Tibial nerve (tissue), 4 donors: Measurements from ENCODE around the gene SERPINA3. TPM values are rescaled to one million over a fixed set of nuclear protein-coding genes. Genes with fewer than 3 reads are reported as not detected.

Experiments used
- DNase-seq, 2 donors: peaks; one replicate each; pipeline ENCODE4 v3.0.0-alpha.2; 2019; ENCODE audit warnings: low spot score in 2 of 2
- H3K27ac ChIP-seq, 4 donors: fragments of 200-600 bp; sonication (generic) in 3 of 4; one replicate each; pipeline ENCODE4 v1.5.1; 2017 to 2019; ENCODE audit warnings: mild to moderate bottlenecking in 1 of 4
- H3K27me3 ChIP-seq, 2 donors: fragments of 200-600 bp; sonication (generic) in 1 of 2; one replicate each; pipeline versions ENCODE4 v1.5.1 to v1.6.0; 2017 to 2019
- H3K36me3 ChIP-seq, 3 donors: fragments of 200-600 bp; sonication (generic); one replicate each; pipeline ENCODE4 v1.5.1; 2018 to 2019
- H3K4me1 ChIP-seq, 4 donors: fragments of 200-600 bp; sonication (generic) in 3 of 4; one replicate each; pipeline ENCODE4 v1.5.1; 2017 to 2019
- H3K4me3 ChIP-seq, 4 donors: fragments of 200-600 bp; sonication (generic) in 3 of 4; one replicate each; pipeline ENCODE4 v1.5.1; 2017 to 2019; ENCODE audit warnings: mild to moderate bottlenecking in 1 of 4, moderate library complexity in 1 of 4
- H3K9me3 ChIP-seq, 4 donors: fragments of 200-600 bp; sonication (generic) in 3 of 4; one replicate each; pipeline ENCODE4 v1.5.1; 2017 to 2019
- EP300 ChIP-seq, 2 donors: sonication (generic); formaldehyde crosslinking; IDR thresholded peaks; one replicate each; pipeline ENCODE4 v1.6.1; 2017; ENCODE audit warnings: antibody characterized with exemption in 2 of 2, mild to moderate bottlenecking in 1 of 2
- POLR2A ChIP-seq, 2 donors: fragments of 450-650 bp; IDR thresholded peaks; one replicate each; pipeline ENCODE4 v1.6.1; 2017; ENCODE audit warnings: antibody characterized with exemption in 2 of 2, mild to moderate bottlenecking in 2 of 2, moderate library complexity in 2 of 2
- WGBS, 2 donors: methylation state at CpG; one replicate each; pipeline ENCODE4 v1.1.5; 2018; 5-methylcytosine and 5-hydroxymethylcytosine counted together
- total RNA-seq, 4 donors: library from RNA; depleted of rRNA; stranded (reverse); fragments of >200 nt; gene quantifications; one replicate each; pipeline ENCODE4 v1.1.0, GENCODE V29; 2016
- TF ChIP-seq, protein P1 (sequence below), 5 experiments: fragments of 200-600 bp in 3 of 5; fragments of 450-650 bp in 2 of 5; sonication (generic) in 3 of 5; IDR thresholded peaks; one replicate each; pipeline ENCODE4 v1.5.1; 2016 to 2019; ENCODE audit warnings: antibody characterized with exemption in 5 of 5, mild to moderate bottlenecking in 3 of 5, moderate library complexity in 2 of 5

SERPINA3 gene
- total RNA-seq, 4 donors from 2014 or later = 85.0 to 339 (median 171) TPM

DNA sequence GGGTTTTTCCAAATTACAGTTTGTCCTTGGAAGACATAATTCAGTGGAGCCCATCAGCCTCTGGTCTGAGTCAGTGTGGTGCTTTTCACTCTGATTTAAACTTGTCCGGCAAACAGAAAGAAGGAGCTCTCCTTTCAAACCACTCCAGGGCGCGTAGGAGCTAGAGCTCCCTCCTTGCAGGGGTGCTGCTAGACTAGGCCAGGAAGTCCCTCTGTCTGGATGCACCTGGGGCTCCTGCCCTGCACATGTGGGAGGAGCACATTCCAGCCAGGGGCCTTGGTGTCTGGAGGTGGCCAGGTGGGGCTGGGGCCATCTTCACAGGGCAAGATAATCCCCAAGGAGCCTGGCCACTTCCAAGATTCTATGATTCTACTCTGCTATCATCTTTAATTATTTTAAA is 3.1 kb downstream of the SERPINA3 start:
- no peak for TF ChIP-seq EP300 (IDR thresholded peaks at IDR 0.05)
- TF ChIP-seq POLR2A (IDR thresholded peaks at IDR 0.05) = no peak
- TF ChIP-seq, protein P1, sequence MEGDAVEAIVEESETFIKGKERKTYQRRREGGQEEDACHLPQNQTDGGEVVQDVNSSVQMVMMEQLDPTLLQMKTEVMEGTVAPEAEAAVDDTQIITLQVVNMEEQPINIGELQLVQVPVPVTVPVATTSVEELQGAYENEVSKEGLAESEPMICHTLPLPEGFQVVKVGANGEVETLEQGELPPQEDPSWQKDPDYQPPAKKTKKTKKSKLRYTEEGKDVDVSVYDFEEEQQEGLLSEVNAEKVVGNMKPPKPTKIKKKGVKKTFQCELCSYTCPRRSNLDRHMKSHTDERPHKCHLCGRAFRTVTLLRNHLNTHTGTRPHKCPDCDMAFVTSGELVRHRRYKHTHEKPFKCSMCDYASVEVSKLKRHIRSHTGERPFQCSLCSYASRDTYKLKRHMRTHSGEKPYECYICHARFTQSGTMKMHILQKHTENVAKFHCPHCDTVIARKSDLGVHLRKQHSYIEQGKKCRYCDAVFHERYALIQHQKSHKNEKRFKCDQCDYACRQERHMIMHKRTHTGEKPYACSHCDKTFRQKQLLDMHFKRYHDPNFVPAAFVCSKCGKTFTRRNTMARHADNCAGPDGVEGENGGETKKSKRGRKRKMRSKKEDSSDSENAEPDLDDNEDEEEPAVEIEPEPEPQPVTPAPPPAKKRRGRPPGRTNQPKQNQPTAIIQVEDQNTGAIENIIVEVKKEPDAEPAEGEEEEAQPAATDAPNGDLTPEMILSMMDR (IDR thresholded peaks at IDR 0.05) = no peak
- WGBS, 2 donors = 90 to 100% methylated on average over 1 to 3 of the region's 3 CpGs
- Histone ChIP-seq H3K36me3 (peaks cover 0 to 55% (median 0%) of the 10 kb centered on the region in 3 donors), H3K27ac (no peak overlapping the region), H3K27me3 (no peaks in the 10 kb centered on the region), H3K9me3 (peaks cover 0 to 44% (median 13%) of the 10 kb centered on the region in 4 donors), H3K4me3 (no peak overlapping the region), H3K4me1 (peaks cover 0 to 34% (median 6%) of the 10 kb centered on the region in 4 donors)
- no peak for DNase-seq

DNA sequence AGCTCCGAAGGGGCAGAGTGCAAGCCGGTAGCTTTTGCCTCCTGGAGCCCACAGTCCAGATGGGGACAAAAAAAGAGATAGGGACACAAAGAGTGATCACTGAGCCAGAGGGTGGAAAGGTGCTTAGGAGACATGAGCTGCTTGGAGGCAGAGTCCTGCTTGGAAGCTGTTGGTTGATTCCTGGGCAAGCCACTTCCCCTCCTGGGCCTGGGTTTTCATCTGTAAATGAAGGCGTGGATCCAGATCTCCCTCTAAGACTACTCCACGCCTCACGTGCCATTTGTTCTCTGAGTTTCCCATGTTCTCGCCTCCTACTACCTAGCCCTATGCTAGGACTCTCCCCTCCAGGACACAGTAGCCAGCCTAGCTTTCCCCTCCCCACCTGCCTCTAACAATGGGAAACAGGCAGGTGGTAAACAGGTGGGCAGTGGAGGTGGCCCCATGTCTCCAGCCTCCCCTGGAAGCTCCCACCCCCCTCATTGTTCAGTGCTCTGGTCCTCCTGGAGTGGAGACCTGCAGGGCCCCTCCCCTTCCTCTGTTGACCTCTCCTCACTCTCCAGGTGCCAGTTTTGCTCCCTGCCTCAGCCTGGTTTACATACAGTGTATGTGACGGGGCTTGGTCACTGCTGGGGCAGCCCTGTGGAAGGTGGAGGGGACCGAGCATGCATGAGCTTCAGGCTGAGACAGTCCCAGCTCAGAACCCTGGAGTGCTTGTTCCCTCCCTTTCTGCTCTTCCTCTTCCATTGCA is 3.8 kb downstream of the SERPINA3 start:
- DNase-seq = no peak
- Histone ChIP-seq H3K27me3 (no peaks in the 10 kb centered on the region), H3K27ac (no peak overlapping the region), H3K9me3 (peaks cover 0 to 45% (median 13%) of the 10 kb centered on the region in 4 donors), H3K4me1 (peaks cover 0 to 34% (median 6%) of the 10 kb centered on the region in 4 donors), H3K4me3 (no peak overlapping the region), H3K36me3 (peaks cover 0 to 63% (median 0%) of the 10 kb centered on the region in 3 donors)
- 83 to 93% methylated on average over 8 of the region's 8 CpGs for WGBS, 2 donors
- TF ChIP-seq POLR2A (IDR thresholded peaks at IDR 0.05) = no peak

DNA sequence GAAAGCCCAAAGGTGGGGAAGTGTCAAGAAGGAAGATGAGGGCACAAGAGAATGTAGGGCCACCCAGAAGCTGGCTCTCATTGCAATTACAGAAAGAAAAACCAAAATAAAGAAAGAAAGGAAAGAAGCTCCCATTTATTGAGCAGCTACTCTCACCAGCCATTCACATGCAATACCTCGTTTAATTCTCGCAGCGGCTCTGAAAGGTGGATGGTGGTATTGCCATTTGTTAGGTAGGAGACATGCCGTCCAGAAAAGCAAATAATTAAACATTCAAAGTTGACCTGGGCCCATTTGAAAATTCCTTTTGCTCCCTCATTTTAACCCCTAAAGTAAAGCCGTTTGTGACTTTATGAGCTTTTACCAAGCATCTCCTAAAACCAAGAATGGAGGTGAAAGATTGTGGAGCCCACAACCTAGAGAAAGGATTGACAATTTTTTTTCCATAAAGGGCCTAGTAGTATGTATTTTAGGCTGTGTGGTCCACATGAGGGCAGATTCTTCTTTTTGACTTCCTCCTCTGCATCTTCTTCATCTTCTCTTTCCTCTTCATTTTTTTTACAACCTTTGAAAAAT is 5.3 kb downstream of the SERPINA3 start:
- H3K4me1 ChIP-seq = peaks cover 0 to 23% (median 2%) of the 10 kb centered on the region in 4 donors
- H3K36me3 ChIP-seq = peaks cover 0 to 76% (median 0%) of the 10 kb centered on the region in 3 donors
- DNase-seq = no peak
- no peak overlapping the region for H3K4me3 ChIP-seq
- H3K27me3 ChIP-seq = no peaks in the 10 kb centered on the region
- H3K27ac ChIP-seq = no peak overlapping the region
- H3K9me3 ChIP-seq = peaks cover 0 to 45% (median 13%) of the 10 kb centered on the region in 4 donors
- TF ChIP-seq EP300 (IDR thresholded peaks at IDR 0.05) = no peak
- no peak for TF ChIP-seq POLR2A (IDR thresholded peaks at IDR 0.05)
- TF ChIP-seq, protein P1 (IDR thresholded peaks at IDR 0.05) = no peak
- 89 to 93% methylated on average over 5 of the region's 5 CpGs for WGBS, 2 donors

DNA sequence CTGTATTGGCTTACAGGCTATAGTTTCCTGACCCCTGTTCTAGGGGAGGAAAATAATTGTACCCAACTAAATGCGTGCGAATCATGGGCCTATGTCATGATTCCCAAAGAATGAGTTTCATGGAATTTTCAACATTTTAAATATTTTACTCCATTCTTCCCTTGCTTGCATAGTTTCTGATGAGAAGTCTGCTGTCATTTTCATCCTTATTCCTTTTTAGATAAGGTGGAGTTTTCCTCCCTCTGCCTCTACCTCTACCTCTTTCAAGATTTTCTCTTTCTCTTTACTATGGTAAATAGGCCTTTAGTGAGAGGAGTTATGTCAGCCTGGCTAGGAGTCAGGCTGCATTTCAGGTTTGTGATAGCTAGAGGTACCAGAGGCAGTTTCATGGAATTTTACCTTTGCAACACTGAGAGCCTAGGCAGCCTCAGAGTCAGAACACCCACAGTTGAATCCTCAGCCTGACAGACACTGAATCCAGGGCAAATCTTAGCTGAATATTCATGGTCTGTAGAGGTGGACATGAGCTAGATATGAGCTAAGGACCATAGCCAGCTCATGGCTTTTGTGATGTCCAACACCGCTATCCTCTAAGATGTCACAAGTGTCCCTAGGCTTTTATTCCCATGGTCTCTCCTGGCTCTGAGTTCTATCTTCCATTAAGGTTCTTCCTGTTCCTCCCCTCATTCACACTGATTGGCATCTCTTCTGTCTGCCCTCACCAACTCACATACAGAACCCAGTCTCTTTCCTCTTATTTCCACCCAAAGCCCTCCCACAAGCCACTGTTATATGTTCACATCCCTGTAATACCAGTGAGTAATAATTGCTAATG is 6.0 kb downstream of the SERPINA3 start:
- peaks cover 0 to 45% (median 13%) of the 10 kb centered on the region in 4 donors for H3K9me3 ChIP-seq
- no peak for DNase-seq
- peaks cover 0 to 84% (median 0%) of the 10 kb centered on the region in 3 donors for H3K36me3 ChIP-seq
- H3K27me3 ChIP-seq = no peaks in the 10 kb centered on the region
- TF ChIP-seq EP300 (IDR thresholded peaks at IDR 0.05) = no peak
- TF ChIP-seq, protein P1 (IDR thresholded peaks at IDR 0.05) = no peak
- no peak for TF ChIP-seq POLR2A (IDR thresholded peaks at IDR 0.05)
- no peak overlapping the region for H3K4me3 ChIP-seq
- H3K4me1 ChIP-seq = peaks cover 0 to 16% (median 0%) of the 10 kb centered on the region in 4 donors
- 96% methylated on average over 3 of the region's 3 CpGs for WGBS, 2 donors
- H3K27ac ChIP-seq = no peak overlapping the region

DNA sequence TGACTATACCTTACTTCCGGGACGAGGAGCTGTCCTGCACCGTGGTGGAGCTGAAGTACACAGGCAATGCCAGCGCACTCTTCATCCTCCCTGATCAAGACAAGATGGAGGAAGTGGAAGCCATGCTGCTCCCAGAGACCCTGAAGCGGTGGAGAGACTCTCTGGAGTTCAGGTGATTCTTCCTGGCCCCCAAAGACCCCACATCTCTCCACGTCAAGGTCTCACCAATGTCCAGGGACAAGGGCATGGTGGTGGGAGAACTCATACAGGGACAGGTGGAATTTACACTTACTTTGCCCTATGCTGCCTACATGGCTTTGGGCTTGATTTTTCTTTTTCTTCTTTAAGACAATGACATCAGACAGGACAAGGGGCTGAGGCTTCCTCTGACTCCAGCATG is 7.1 kb downstream of the SERPINA3 start:
- peaks cover 0 to 5% (median 0%) of the 10 kb centered on the region in 4 donors for H3K4me1 ChIP-seq
- no peak for DNase-seq
- no peak overlapping the region for H3K27ac ChIP-seq
- H3K4me3 ChIP-seq = no peak overlapping the region
- TF ChIP-seq POLR2A (IDR thresholded peaks at IDR 0.05) (no peak), EP300 (IDR thresholded peaks at IDR 0.05) (no peak)
- TF ChIP-seq, protein P1 (IDR thresholded peaks at IDR 0.05) = no peak
- H3K9me3 ChIP-seq = peaks cover 0 to 45% (median 13%) of the 10 kb centered on the region in 4 donors
- peaks cover 0 to 4% of the 10 kb centered on the region in 2 donors for H3K27me3 ChIP-seq
- WGBS, 2 donors = 83 to 92% methylated on average over 6 of the region's 6 CpGs
- H3K36me3 ChIP-seq = peaks cover 0 to 95% (median 0%) of the 10 kb centered on the region in 3 donors
